Stomach (tissue), 9 donors: ENCODE results near the gene RUNX1. TPM values are rescaled to one million over a fixed set of nuclear protein-coding genes. Genes with fewer than 3 reads are reported as not detected.
A peak's percentile ranks its signal among the peaks of the same experiment; 100 is the strongest.

Experiments
- DNase-seq, 2 donors: peaks; one replicate each; pipeline versions ENCODE4 v3.0.0 to v3.0.0-alpha.2; 2013 to 2019
- H3K27ac ChIP-seq, 5 donors: fragments of 200-600 bp in 4 of 5; sonication (generic) in 4 of 5; one replicate each; pipeline ENCODE4 v1.5.1; 2013 to 2019; ENCODE audit warnings: mild to moderate bottlenecking in 1 of 5, moderate library complexity in 1 of 5
- H3K27me3 ChIP-seq, 3 donors: fragments of 200-600 bp; sonication (generic); one replicate each; pipeline ENCODE4 v1.5.1; 2017 to 2019; ENCODE audit warnings: mixed run types in 1 of 3
- H3K36me3 ChIP-seq, 4 donors: fragments of 200-600 bp; sonication (generic); 1 replicate in 3 of 4; 2 replicates in 1 of 4; pipeline ENCODE4 v1.5.1; 2016 to 2019
- H3K4me1 ChIP-seq, 4 donors: fragments of 200-600 bp; sonication (generic); one replicate each; pipeline ENCODE4 v1.5.1; 2016 to 2019
- H3K4me3 ChIP-seq, 4 donors: fragments of 200-600 bp; sonication (generic) in 3 of 4; one replicate each; pipeline ENCODE4 v1.5.1; 2016 to 2019; ENCODE audit warnings: mild to moderate bottlenecking in 1 of 4
- H3K9me3 ChIP-seq, 4 donors: fragments of 200-600 bp; sonication (generic); one replicate each; pipeline ENCODE4 v1.5.1; 2016 to 2019
- EP300 ChIP-seq: sonication (generic); formaldehyde crosslinking; IDR thresholded peaks from one replicate; pipeline ENCODE4 v1.6.1; 2017; ENCODE audit warnings: antibody characterized with exemption
- POLR2A ChIP-seq, 4 donors: fragments of 450-650 bp; IDR thresholded peaks; one replicate each; pipeline ENCODE4 v1.6.1; 2016; ENCODE audit warnings: antibody characterized with exemption in 4 of 4, control low read depth in 2 of 4, mild to moderate bottlenecking in 1 of 4, moderate library complexity in 1 of 4
- POLR2AphosphoS5 ChIP-seq, 3 donors: sonication (generic); formaldehyde crosslinking; IDR thresholded peaks; one replicate each; pipeline ENCODE4 v1.6.1; 2016; ENCODE audit warnings: antibody characterized with exemption in 3 of 3
- WGBS, 5 donors: extraction: QIAGEN DNeasy Blood & Tissue Kit in 3 of 5; methylation state at CpG; one replicate each; pipeline versions ENCODE4 v1.1.5 to v1.1.7; 2013 to 2018; 5-methylcytosine and 5-hydroxymethylcytosine counted together
- intact Hi-C: fragments of 100-400 bp; cut with DNase I; formaldehyde crosslinking; loops from one replicate; pipeline ENCODE4 v1.15.1; 2023; ENCODE audit warnings: low total_unique reads
- polyA plus RNA-seq, 3 donors: library from polyadenylated mRNA; stranded (reverse); fragments of 200-250 nt; gene quantifications; one replicate each; pipeline ENCODE4 v1.2.3, GENCODE V29; 2013
- total RNA-seq, 5 donors: library from RNA; depleted of rRNA; stranded (reverse); fragments of >200 nt; gene quantifications; one replicate each; pipeline versions ENCODE4 v1.1.0 to v1.2.3, GENCODE V29; 2014 to 2016
- TF ChIP-seq, protein P1 (sequence below), 7 experiments: fragments of 450-650 bp in 4 of 7; fragments of 200-600 bp in 3 of 7; sonication (generic) in 3 of 7; IDR thresholded peaks; one replicate each; pipeline ENCODE4 v1.5.1; 2016 to 2019; ENCODE audit warnings: antibody characterized with exemption in 7 of 7, control low read depth in 2 of 7, mild to moderate bottlenecking in 1 of 7
- donor health status: healthy with polysubstance abuse.
- donor health status: Bipolar disorder and iron deficiency.
- donor health status: healthy.

The RUNX1 gene
- total and polyA plus RNA-seq, 8 donors, result 8.0 to 213 (median 40.0) TPM

DNA sequence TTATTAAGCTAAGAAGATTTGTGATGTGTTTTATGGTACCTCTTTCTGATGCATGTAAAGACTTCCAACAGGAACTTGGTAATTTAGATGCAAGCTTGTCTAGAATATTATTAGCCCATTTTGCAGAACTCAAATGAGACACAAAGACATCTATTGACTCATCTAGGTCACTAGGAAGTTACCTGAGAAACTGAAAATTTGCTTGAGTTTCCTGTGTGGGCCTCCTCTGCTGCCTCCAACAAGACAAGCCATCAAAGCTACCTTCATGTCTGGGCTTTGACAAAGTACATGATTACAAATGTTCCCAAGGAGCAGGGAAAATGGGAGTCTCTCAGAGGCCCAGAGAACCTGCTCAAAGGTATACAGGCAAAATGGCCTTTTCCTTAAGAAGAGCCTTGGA is 5.6 kb downstream of the RUNX1 start:
- Histone ChIP-seq H3K36me3 (no peaks in the 10 kb centered on the region), H3K27me3 (no peaks in the 10 kb centered on the region), H3K4me1 (peaks cover 19 to 57% (median 31%) of the 10 kb centered on the region in 4 donors), H3K9me3 (no peaks in the 10 kb centered on the region), H3K27ac (peak overlapping the region in 2 of 5 donors; percentile 32 to 54), H3K4me3 (no peak overlapping the region)
- no peak for DNase-seq
- intact Hi-C loops, result no loop called here
- TF ChIP-seq POLR2A (IDR thresholded peaks at IDR 0.05), result no peak
- TF ChIP-seq, protein P1, sequence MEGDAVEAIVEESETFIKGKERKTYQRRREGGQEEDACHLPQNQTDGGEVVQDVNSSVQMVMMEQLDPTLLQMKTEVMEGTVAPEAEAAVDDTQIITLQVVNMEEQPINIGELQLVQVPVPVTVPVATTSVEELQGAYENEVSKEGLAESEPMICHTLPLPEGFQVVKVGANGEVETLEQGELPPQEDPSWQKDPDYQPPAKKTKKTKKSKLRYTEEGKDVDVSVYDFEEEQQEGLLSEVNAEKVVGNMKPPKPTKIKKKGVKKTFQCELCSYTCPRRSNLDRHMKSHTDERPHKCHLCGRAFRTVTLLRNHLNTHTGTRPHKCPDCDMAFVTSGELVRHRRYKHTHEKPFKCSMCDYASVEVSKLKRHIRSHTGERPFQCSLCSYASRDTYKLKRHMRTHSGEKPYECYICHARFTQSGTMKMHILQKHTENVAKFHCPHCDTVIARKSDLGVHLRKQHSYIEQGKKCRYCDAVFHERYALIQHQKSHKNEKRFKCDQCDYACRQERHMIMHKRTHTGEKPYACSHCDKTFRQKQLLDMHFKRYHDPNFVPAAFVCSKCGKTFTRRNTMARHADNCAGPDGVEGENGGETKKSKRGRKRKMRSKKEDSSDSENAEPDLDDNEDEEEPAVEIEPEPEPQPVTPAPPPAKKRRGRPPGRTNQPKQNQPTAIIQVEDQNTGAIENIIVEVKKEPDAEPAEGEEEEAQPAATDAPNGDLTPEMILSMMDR (IDR thresholded peaks at IDR 0.05), result no peak
- TF ChIP-seq EP300, result no peak
- no peak for TF ChIP-seq POLR2AphosphoS5 (IDR thresholded peaks at IDR 0.05)

DNA sequence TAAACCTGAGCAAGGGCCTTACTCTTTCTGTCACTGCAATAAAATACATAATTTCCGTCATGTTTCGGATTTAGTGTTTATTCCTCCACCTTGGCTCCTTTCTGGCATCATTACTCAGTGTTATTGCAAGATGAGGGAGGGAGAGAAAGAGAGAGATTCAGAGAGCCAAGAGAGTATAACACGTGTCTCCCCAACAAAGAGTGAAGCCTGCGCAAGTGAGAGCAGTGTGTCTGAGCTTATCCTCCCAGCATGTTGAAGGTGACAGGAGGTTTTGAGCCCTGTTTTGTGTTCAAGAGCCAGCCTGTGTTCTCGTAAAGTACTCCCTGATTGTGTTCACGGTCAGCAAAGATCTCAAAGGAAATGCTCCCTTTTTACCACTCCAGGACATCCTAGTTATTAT is 6.3 kb downstream of the RUNX1 start:
- no peak for TF ChIP-seq EP300
- TF ChIP-seq, protein P1 (IDR thresholded peaks at IDR 0.05), result no peak
- TF ChIP-seq POLR2A (IDR thresholded peaks at IDR 0.05), result no peak
- TF ChIP-seq POLR2AphosphoS5 (IDR thresholded peaks at IDR 0.05), result no peak
- H3K4me1 ChIP-seq, result peaks cover 12 to 50% (median 23%) of the 10 kb centered on the region in 4 donors
- intact Hi-C loops, result no loop called here
- WGBS, 5 donors, result 87 to 93% (median 91%) methylated on average over 6 of the region's 6 CpGs
- H3K4me3 ChIP-seq, result no peak overlapping the region
- peak overlapping the region in 2 of 5 donors; percentile 18 to 20 for H3K27ac ChIP-seq
- H3K27me3 ChIP-seq, result no peaks in the 10 kb centered on the region
- H3K9me3 ChIP-seq, result no peaks in the 10 kb centered on the region
- no peaks in the 10 kb centered on the region for H3K36me3 ChIP-seq
- DNase-seq, result no peak

DNA sequence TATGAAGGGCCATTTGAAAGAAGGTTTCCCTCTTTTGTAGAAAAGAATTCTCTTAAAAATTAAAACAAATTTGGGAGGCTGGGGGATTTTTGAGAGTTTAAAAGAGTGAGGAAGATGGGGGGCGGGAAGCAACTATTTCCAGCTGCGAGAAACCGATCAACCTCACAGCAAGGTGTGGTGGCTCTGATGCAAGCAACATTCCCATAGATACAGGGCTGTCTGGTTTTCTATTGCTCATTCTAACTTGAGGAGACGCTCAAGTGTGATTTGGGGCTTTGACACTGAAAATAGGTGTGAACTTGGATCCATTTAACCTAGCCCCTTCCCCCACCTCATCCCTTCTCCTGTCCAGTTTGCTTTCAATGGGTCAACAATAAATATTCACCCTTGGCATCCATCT is 7.2 kb downstream of the RUNX1 start:
- 81 to 97% (median 93%) methylated on average over 4 of the region's 4 CpGs for WGBS, 5 donors
- Histone ChIP-seq H3K4me1 (peaks cover 7 to 46% (median 16%) of the 10 kb centered on the region in 4 donors), H3K9me3 (no peaks in the 10 kb centered on the region), H3K27me3 (no peaks in the 10 kb centered on the region), H3K4me3 (no peak overlapping the region), H3K36me3 (no peaks in the 10 kb centered on the region), H3K27ac (peak overlapping the region in 1 of 5 donors; percentile 20)
- TF ChIP-seq POLR2A (IDR thresholded peaks at IDR 0.05) (no peak), EP300 (no peak)
- TF ChIP-seq, protein P1 (IDR thresholded peaks at IDR 0.05), result no peak
- intact Hi-C loops, result no loop called here
- no peak for DNase-seq

DNA sequence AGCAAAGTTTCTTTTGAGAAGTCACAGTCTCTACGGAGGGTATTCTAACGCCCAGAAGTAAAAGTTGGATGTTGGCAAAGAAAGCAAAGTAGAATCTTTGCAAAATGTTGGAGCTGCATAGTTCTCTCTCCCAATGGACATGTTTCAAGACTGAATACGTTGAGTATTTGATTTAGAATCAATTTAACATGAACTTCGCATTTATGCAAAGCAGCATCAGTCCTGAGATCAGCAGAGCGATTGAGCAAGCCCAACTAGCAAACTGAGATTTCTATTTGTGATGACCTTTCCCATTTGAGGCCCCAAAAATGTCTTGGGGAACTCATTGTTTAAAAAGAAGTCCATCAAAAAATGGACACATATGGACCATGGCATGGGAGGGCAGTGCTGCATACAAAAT is 8.0 kb downstream of the RUNX1 start:
- WGBS, 5 donors, result 85 to 93% (median 87%) methylated on average over 5 of the region's 5 CpGs

More for the DNA sequence above, 8.0 kb downstream of the RUNX1 start:
- intact Hi-C loops, result no loop called here
- no peaks in the 10 kb centered on the region for H3K36me3 ChIP-seq
- no peak overlapping the region for H3K27ac ChIP-seq
- DNase-seq, result no peak
- no peaks in the 10 kb centered on the region for H3K9me3 ChIP-seq
- TF ChIP-seq POLR2AphosphoS5 (IDR thresholded peaks at IDR 0.05) (no peak), POLR2A (IDR thresholded peaks at IDR 0.05) (no peak), EP300 (no peak)
- TF ChIP-seq, protein P1 (IDR thresholded peaks at IDR 0.05), result no peak
- no peak overlapping the region for H3K4me3 ChIP-seq
- H3K4me1 ChIP-seq, result peaks cover 4 to 38% (median 12%) of the 10 kb centered on the region in 4 donors
- no peaks in the 10 kb centered on the region for H3K27me3 ChIP-seq
